ENCODE results near the gene CFAP47. TPM values are rescaled to one million over a fixed set of nuclear protein-coding genes. Genes with fewer than 3 reads are reported as not detected.
"Not testable (repeated sequence)": the region's sequence is repeated elsewhere in the genome, so short reads cannot be mapped to it uniquely, and the experiment has no call there.

The CFAP47 gene, protein sequence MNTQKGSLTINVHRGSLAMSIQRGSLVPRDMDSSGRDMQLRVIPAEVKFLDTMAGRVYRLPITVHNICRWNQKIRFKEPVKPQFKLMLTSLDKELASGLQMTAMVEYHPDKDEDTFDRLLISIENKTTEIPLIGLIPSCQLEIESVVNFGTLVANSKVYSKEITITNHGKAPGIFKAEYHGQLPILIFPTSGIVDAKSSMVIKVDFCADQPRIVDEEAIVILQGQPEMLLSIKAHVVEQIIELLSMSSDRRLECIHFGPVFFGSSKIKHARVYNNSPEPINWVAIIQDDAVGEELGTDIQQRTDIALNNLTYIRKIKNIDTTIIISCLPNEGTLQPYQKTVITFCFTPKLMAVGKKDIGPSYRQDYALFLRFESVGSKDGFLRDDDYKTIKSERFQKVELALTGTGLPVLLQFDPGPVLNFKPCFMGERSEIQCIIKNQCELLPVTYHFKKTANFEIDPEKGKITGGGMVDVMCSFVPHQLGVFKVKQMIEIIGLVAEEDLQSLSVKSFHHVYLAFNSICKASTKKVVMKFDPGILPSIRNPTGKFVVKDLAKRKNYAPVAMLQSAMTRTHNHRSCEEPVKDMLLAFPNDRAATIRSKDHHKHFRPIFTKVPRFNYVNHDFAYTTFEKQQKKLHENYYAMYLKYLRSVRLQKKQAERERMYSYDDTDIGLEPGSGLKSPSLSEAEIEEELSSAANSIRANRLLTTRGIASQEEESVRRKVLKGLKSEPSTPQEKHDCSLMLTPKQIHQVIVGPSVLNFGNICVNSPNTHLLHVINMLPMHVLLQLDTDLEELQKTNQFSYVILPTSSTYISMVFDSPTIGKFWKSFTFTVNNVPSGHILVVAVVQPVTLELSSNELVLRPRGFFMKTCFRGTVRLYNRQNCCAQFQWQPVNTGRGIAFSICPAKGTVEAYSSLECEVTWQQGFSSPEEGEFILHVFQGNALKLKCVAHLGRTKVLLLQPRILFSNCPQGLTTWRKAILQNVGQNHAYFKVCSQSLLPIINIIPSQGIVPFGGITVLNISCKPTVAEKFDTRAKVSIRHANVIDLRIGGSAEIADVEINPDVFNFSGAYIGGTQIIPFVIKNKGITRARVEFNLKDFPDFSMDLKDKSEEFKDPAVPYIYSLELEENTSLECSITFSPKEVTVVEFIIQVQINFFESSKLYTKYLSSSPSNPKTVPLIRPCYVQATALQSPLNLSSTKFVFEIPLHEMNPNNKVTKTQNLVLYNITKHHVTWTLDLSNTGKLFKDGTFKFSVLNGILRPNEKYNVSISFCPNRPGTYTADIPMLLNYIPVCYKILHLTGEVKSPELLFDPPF (N-terminal part only)
- total RNA-seq (under 1 TPM in 1 of 4 donors, not detected in 3; 0.20 TPM), polyA plus RNA-seq (not detected)
- long read RNA-seq, donor 1 = 0 reads
- long read RNA-seq, donor 2 = 0 reads

DNA sequence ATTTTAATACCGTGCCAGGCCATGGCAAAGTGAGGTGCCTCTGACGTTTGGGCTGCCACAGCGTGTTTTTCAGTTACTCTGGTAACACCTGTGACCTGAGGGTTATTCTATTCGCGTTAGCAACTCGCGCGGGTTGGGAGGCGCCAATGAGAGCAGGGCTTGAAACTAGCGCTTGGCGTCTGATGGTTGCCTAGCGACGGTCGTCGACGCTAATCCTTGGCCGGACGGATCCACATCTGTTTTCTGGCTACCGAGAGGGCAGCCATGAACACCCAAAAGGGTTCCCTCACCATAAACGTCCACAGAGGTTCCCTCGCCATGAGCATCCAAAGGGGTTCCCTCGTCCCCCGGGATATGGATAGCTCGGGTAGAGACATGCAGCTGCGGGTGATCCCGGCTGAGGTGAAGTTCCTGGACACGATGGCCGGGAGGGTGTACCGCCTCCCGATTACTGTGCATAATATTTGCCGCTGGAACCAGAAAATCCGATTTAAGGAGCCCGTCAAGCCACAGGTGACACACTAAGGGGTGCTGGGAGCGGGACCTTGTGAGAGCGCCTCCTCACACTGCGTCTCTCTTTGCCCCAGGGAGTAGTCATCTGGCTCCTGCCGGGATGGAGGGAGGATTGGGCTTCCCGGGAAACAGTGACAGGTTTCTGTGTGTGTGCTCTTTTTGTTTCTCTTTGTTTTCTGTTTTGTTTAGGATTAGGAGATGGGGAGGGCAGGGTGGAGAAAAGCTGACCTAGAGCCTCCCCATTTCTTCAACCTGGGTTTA, at the start of gene CFAP47:
Gene CFAP47 (plus strand): TSS at position 199 of the 774 bp plus-strand sequence. CDS start 66 bp downstream, at position 265.
- Histone ChIP-seq H3K9me3 (no peaks in the 10 kb centered on the region), H3K4me1 (no peaks in the 10 kb centered on the region), H3K36me3 (ENCODE audit: insufficient read depth in 1 of 2, low read depth in 1 of 2) (no peaks in the 10 kb centered on the region), H3K27me3 (ENCODE audit: insufficient read depth in 3 of 3, low read length in 2 of 3) (peaks cover 0 to 6% (median 0%) of the 10 kb centered on the region in 3 donors), H3K27ac (no peak within 1 kb of the TSS), H3K4me3 (peak within 1 kb of the TSS; percentile 25)
- TF ChIP-seq, protein P1, sequence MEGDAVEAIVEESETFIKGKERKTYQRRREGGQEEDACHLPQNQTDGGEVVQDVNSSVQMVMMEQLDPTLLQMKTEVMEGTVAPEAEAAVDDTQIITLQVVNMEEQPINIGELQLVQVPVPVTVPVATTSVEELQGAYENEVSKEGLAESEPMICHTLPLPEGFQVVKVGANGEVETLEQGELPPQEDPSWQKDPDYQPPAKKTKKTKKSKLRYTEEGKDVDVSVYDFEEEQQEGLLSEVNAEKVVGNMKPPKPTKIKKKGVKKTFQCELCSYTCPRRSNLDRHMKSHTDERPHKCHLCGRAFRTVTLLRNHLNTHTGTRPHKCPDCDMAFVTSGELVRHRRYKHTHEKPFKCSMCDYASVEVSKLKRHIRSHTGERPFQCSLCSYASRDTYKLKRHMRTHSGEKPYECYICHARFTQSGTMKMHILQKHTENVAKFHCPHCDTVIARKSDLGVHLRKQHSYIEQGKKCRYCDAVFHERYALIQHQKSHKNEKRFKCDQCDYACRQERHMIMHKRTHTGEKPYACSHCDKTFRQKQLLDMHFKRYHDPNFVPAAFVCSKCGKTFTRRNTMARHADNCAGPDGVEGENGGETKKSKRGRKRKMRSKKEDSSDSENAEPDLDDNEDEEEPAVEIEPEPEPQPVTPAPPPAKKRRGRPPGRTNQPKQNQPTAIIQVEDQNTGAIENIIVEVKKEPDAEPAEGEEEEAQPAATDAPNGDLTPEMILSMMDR (IDR thresholded peaks at IDR 0.05) = no peak
- WGBS, 3 donors = 0 to 20% (median 1%) methylated on average over 31 to 38 of the region's 38 CpGs
- intact Hi-C loops (cut with DNase I) = no loop called here
- DNase-seq (no peak), ATAC-seq (no peak)

DNA sequence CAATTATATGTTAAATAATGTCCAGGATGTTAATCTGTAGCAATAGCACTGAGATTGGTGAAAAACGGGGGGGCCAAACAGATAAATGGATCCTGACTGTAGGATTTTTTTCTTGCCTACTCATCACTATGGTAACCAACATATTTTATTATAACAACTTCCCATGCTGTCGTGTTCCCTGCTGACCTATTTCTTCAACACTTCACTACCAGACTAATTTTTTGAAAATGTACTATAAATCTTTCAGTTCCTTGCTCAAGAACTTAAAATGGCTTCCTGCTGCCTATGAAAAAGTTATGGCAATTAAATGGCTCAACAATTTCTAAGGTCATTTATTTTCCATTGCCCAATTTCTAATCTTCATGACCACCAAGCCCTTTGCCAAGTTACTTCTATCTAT, 38.9 kb upstream of the CFAP47 start:
- WGBS, 3 donors = 31 to 40% (median 36%) methylated on average over 2 of the region's 2 CpGs

DNA sequence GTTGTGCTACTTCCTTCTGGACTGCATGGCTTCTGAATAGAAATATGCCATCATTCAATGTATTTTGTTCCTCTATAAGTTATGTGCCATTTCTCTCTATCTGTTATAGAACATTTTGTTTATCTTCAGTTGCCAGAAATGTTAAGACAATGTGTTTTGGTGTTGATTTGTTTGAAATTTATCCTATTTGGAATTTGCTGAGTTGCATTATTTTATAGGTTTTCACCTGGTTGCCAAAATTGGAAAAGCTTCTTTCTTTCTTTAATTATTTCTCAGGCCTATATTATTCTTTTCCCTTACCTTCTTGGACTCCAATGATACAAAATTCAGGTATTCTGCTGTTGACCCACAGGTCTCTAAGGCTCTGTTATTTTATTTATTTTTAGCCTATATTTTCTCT, 33.4 kb upstream of the CFAP47 start:
- TF ChIP-seq, protein P1 (IDR thresholded peaks at IDR 0.05) = no peak
- no peaks in the 10 kb centered on the region for H3K9me3 ChIP-seq
- no peaks in the 10 kb centered on the region for H3K36me3 ChIP-seq (ENCODE audit: insufficient read depth in 1 of 2, low read depth in 1 of 2)
- intact Hi-C loops (cut with DNase I) = no loop called here
- peaks cover 0 to 4% (median 0%) of the 10 kb centered on the region in 3 donors for H3K27me3 ChIP-seq (ENCODE audit: insufficient read depth in 3 of 3, low read length in 2 of 3)
- H3K4me3 ChIP-seq = no peak overlapping the region
- ATAC-seq (no peak), DNase-seq (no peak)
- H3K4me1 ChIP-seq = no peaks in the 10 kb centered on the region
- no peak overlapping the region for H3K27ac ChIP-seq

More for the DNA sequence above, 38.9 kb upstream of the CFAP47 start:
- no peaks in the 10 kb centered on the region for H3K9me3 ChIP-seq
- no peak overlapping the region for H3K4me3 ChIP-seq
- no peak for DNase-seq
- no peak for ATAC-seq
- no peaks in the 10 kb centered on the region for H3K4me1 ChIP-seq
- no peaks in the 10 kb centered on the region for H3K27me3 ChIP-seq (ENCODE audit: insufficient read depth in 3 of 3, low read length in 2 of 3)
- TF ChIP-seq, protein P1 (IDR thresholded peaks at IDR 0.05) = no peak
- H3K36me3 ChIP-seq (ENCODE audit: insufficient read depth in 1 of 2, low read depth in 1 of 2) = no peaks in the 10 kb centered on the region
- H3K27ac ChIP-seq = no peak overlapping the region
- intact Hi-C loops (cut with DNase I) = no loop called here

DNA sequence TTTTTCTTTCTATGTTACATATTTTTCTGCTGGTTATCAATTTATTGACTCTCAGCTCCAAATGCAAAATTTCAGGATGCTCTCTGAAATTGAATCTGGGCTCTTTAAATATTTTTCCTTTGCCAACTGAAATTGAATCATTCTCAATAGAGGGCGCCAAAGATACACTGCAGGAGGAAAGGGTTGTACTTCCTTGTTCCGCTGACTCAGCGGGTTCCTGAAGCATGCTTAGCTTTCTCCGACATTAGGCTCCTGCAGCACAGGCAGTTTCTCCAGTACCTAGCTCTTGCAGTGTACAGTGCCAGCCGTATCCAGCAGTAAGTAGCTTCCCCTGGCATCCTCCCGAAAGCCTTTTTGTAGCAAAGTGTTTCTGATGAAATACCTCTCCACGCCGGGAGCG, 28.8 kb upstream of the CFAP47 start:
- no peaks in the 10 kb centered on the region for H3K4me1 ChIP-seq
- ATAC-seq = no peak
- peaks cover 0 to 4% (median 0%) of the 10 kb centered on the region in 3 donors for H3K27me3 ChIP-seq (ENCODE audit: insufficient read depth in 3 of 3, low read length in 2 of 3)
- intact Hi-C loops (cut with DNase I) = no loop called here
- TF ChIP-seq, protein P1 (IDR thresholded peaks at IDR 0.05) = peak; percentile 12
- no peak overlapping the region for H3K4me3 ChIP-seq
- H3K36me3 ChIP-seq (ENCODE audit: insufficient read depth in 1 of 2, low read depth in 1 of 2) = no peaks in the 10 kb centered on the region
- no peaks in the 10 kb centered on the region for H3K9me3 ChIP-seq
- no peak overlapping the region for H3K27ac ChIP-seq
- no peak for DNase-seq
- whole genome bisulfite sequencing, 3 donors = 60 to 68% (median 62%) methylated on average over 9 of the region's 9 CpGs

DNA sequence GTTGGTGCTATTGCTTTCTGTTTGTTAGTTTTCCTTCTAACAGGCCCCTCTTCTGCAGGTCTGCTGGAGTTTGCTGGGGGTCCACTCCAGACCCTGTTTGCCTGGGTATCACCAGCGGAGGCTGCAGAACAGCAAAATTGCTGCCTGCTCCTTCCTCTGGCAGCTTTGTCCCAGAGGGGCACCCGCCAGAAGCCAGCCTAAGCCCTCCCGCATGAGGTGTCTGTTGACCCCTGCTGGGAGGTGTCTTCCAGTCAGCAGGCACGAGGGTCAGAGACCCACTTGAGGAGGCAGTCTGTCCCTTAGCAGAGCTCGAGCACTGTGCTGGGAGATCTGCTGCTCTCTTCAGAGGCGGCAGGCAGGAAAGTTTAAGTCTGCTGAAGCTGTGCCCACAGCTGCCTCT, 67.3 kb downstream of the CFAP47 start:
- intact Hi-C loops (cut with DNase I) = not testable (repeated sequence)

More for the DNA sequence above, 67.3 kb downstream of the CFAP47 start:
- H3K4me3 ChIP-seq; H3K9me3 ChIP-seq; ATAC-seq; DNase-seq; H3K27ac ChIP-seq; H3K4me1 ChIP-seq; H3K36me3 ChIP-seq (ENCODE audit: insufficient read depth in 1 of 2, low read depth in 1 of 2); H3K27me3 ChIP-seq (ENCODE audit: insufficient read depth in 3 of 3, low read length in 2 of 3): not testable (repeated sequence)
- WGBS, 3 donors = 74 to 84% (median 83%) methylated on average over 5 to 6 of the region's 6 CpGs
